PFSK-1 (cell line): ENCODE results near the gene CHRM3.

Source experiments
- FOXP2 ChIP-seq: optimal IDR thresholded peaks from 2 replicates; pipeline ENCODE3; 2011; ENCODE audit warnings: borderline replicate concordance, control low read depth, inconsistent platforms; ENCODE audit not compliant: insufficient read depth; ENCODE audit errors: extremely low read length, extremely low read depth
- POLR2AphosphoS5 ChIP-seq: IDR thresholded peaks from 2 replicates; pipeline ENCODE4 v1.6.1; 2012; ENCODE audit warnings: low read depth, mild to moderate bottlenecking, control low read depth, low read length, moderate library complexity
- SIN3A ChIP-seq: IDR thresholded peaks from 2 replicates; pipeline ENCODE4 v1.6.1; 2012; ENCODE audit warnings: mild to moderate bottlenecking, low read length, moderate library complexity, borderline replicate concordance; ENCODE audit not compliant: insufficient read depth
- TAF1 ChIP-seq: IDR thresholded peaks from 2 replicates; pipeline ENCODE4 v1.6.1; 2012; ENCODE audit warnings: low read length, control low read depth, borderline replicate concordance; ENCODE audit not compliant: insufficient read depth
- TF ChIP-seq, protein P1 (sequence below), 2 experiments: IDR thresholded peaks; 2 replicates each; pipeline versions ENCODE4 v1.6.1 to v1.8.0; 2011 to 2012; ENCODE audit warnings: low read depth in 2 of 2, low read length in 2 of 2, control low read depth in 1 of 2, inconsistent platforms in 1 of 2, mild to moderate bottlenecking in 1 of 2, moderate library complexity in 1 of 2; ENCODE audit not compliant: insufficient read depth in 1 of 2

The CHRM3 gene

DNA sequence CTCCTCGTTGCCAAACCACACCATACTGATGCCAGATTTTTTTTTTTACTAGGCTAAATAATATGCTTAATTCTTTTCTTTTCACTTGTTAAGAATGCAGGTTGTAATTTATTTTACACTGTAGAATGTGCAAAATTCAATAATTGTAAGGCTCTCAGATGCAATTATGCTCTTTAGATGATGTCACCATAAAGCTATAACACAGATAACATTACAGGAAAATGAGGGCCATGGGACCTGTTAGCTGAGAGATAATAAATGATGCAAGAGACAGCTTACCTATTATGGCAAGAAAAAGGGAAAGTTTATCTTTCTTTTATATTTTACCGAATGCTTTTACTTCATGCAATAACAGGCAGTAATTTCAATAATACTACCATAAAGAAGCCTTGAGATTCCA lies 35.4 kb downstream of the CHRM3 start:
- TF ChIP-seq SIN3A (no peak), POLR2AphosphoS5 (no peak), FOXP2 (no peak), TAF1 (no peak)
- TF ChIP-seq, protein P1, sequence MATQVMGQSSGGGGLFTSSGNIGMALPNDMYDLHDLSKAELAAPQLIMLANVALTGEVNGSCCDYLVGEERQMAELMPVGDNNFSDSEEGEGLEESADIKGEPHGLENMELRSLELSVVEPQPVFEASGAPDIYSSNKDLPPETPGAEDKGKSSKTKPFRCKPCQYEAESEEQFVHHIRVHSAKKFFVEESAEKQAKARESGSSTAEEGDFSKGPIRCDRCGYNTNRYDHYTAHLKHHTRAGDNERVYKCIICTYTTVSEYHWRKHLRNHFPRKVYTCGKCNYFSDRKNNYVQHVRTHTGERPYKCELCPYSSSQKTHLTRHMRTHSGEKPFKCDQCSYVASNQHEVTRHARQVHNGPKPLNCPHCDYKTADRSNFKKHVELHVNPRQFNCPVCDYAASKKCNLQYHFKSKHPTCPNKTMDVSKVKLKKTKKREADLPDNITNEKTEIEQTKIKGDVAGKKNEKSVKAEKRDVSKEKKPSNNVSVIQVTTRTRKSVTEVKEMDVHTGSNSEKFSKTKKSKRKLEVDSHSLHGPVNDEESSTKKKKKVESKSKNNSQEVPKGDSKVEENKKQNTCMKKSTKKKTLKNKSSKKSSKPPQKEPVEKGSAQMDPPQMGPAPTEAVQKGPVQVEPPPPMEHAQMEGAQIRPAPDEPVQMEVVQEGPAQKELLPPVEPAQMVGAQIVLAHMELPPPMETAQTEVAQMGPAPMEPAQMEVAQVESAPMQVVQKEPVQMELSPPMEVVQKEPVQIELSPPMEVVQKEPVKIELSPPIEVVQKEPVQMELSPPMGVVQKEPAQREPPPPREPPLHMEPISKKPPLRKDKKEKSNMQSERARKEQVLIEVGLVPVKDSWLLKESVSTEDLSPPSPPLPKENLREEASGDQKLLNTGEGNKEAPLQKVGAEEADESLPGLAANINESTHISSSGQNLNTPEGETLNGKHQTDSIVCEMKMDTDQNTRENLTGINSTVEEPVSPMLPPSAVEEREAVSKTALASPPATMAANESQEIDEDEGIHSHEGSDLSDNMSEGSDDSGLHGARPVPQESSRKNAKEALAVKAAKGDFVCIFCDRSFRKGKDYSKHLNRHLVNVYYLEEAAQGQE (IDR thresholded peaks at IDR 0.05; ENCODE audit: insufficient read depth in 1 of 2, low read depth in 2 of 2, low read length in 2 of 2): no peak

- TF ChIP-seq SIN3A: no peak
- TF ChIP-seq TAF1: no peak
- TF ChIP-seq FOXP2: no peak
- TF ChIP-seq, protein P1 (IDR thresholded peaks at IDR 0.05; ENCODE audit: insufficient read depth in 1 of 2, low read depth in 2 of 2, low read length in 2 of 2): no peak
- TF ChIP-seq POLR2AphosphoS5: no peak
Observed at GRCh38 chr1:239422818-239423217, 36.5 kb downstream of the CHRM3 start.

DNA sequence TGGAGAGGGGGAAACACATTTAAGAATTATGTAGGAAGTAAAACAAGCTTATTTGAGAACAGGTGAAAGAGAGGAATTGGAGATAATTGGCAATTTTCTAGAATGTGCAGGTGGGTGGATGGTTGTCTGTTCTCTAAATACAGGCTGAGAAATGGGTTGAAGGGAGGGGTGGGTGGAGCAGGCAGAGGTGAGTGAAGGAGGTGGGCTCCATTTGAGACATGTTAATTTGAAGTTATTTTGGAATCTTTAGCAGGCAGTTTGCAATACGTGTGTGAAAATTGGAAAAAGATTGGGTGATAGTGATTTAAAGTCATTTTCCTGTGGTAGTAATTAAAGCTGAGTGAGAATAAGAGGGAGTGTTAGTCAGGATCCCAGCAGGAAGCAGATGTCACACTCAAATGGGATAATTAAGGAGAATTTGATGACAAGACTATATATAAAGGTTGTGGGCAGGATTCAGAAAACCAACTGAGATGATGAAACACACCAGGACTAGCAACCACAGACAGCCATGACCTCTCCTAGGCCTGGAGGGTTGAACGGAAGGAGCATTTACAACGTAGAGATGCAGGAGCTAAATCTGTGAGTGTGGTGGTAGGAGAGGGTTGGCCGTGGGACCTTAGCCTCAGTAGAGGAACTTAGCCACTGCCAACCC lies 40.6 kb downstream of the CHRM3 start:
- TF ChIP-seq SIN3A: no peak
- TF ChIP-seq FOXP2: no peak
- TF ChIP-seq TAF1: no peak
- TF ChIP-seq POLR2AphosphoS5: no peak

DNA sequence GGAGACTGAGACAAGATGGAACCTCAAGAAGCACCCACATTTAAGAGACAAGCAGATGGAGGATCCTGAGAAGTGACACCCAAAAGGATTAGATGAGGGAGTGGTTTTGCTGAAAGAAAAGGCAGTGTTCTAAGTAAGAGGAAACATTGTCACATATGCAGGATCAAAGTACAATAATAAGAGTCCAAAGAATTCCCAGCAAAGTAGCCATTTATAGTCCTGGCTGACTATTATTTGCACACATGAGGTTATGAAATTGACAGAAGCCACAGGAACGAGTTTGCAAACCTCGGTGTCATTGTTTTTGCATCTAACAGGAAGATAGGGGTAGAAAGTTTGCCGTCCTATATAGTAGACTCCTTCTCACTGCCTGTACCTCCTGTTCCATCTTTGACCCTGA lies 41.3 kb downstream of the CHRM3 start:
- TF ChIP-seq, protein P1 (IDR thresholded peaks at IDR 0.05; ENCODE audit: insufficient read depth in 1 of 2, low read depth in 2 of 2, low read length in 2 of 2): no peak
- no peak for TF ChIP-seq TAF1
- TF ChIP-seq POLR2AphosphoS5: no peak
- no peak for TF ChIP-seq FOXP2
- TF ChIP-seq SIN3A: no peak

DNA sequence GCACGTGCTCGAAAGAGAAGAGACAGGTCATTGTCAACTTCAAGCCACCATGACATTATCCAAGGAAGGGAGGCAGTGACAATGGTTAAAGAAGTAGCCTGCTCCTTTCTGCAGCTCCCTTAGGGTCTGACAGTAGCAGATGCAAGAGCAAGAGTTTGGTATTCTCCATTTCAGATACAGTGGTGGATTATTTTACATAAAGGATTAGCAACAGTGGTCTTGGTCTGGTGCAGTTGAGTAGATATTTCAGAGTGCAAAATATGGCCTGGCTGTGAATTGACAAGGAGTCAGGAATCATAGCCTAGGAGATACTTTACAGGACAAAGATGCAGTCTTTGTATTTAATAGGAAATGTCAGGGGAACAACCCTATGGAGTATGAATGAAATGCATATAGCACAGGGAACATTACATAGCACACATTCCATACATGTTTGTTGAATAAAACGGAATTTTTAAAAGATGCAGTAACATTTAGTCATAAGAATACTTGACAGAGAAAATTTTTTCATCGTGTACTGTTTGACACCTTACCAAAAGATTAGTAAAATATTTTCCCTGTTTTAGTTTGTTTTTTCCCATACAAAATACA lies 41.8 kb downstream of the CHRM3 start:
- TF ChIP-seq, protein P1 (IDR thresholded peaks at IDR 0.05; ENCODE audit: insufficient read depth in 1 of 2, low read depth in 2 of 2, low read length in 2 of 2): no peak
- TF ChIP-seq SIN3A (no peak), FOXP2 (no peak), TAF1 (no peak), POLR2AphosphoS5 (no peak)
